MCF 10A (cell line): ENCODE measurements around the gene PCDHB1. TPM values are rescaled to one million over a fixed set of nuclear protein-coding genes. Genes with fewer than 3 reads are reported as not detected.

Experiments used
- BruUV-seq: library from RNA; stranded (reverse); fragments of 400-500 nt; replicated peaks from 2 replicates; lab custom pipeline; 2021; lab: Mats Ljungman, UMichigan
- CTCF ChIA-PET: fragments of 300-600 bp; sonication (Branson Sonifier 250); formaldehyde crosslinking; extraction: SDS; loops from one replicate; lab custom pipeline; 2021; ENCODE audit warnings: antibody characterized with exemption, inconsistent platforms; lab: Yijun Ruan, JAX
- POLR2A ChIA-PET: fragments of 300-600, 350-650 bp; sonication (Branson Sonifier 250); formaldehyde crosslinking; extraction: SDS; loops from one replicate; lab custom pipeline; 2020; ENCODE audit warnings: antibody characterized with exemption, inconsistent platforms; lab: Yijun Ruan, JAX
- DNase-seq: peaks from one replicate; pipeline ENCODE4 v3.0.0-alpha.2; 2018; ENCODE audit not compliant: unreplicated experiment
- H3K27ac Mint-ChIP-seq: one replicate; pipeline ENCODE4 v1.8.0; 2022; ENCODE audit warnings: mild to moderate bottlenecking, low read depth, mixed read lengths; ENCODE audit not compliant: unreplicated experiment
- H3K27me3 Mint-ChIP-seq: one replicate; pipeline ENCODE4 v1.8.0; 2022; ENCODE audit warnings: mixed read lengths; ENCODE audit not compliant: insufficient read depth, unreplicated experiment
- H3K36me3 Mint-ChIP-seq: one replicate; pipeline ENCODE4 v1.8.0; 2022; ENCODE audit warnings: mild to moderate bottlenecking, moderate library complexity, mixed read lengths; ENCODE audit not compliant: insufficient read depth, unreplicated experiment
- H3K4me1 Mint-ChIP-seq: one replicate; pipeline ENCODE4 v1.8.0; 2022; ENCODE audit warnings: mixed read lengths; ENCODE audit not compliant: insufficient read depth, unreplicated experiment
- H3K4me3 Mint-ChIP-seq: one replicate; pipeline ENCODE4 v1.8.0; 2022; ENCODE audit warnings: mild to moderate bottlenecking, moderate library complexity, mixed read lengths; ENCODE audit not compliant: unreplicated experiment
- H3K9me3 Mint-ChIP-seq: one replicate; pipeline ENCODE4 v1.8.0; 2022; ENCODE audit warnings: mixed read lengths; ENCODE audit not compliant: unreplicated experiment
- CTCF ChIP-seq: fragments of 200-600 bp; IDR thresholded peaks from one replicate; pipeline ENCODE4 v1.8.0; 2022; ENCODE audit warnings: antibody characterized with exemption, mild to moderate bottlenecking; ENCODE audit not compliant: unreplicated experiment
- intact Hi-C: fragments of 100-400 bp; cut with micrococcal nuclease; formaldehyde crosslinking; loops from 2 replicates; pipeline ENCODE4 v1.14.1; 2022
- total RNA-seq: library from RNA; stranded (reverse); gene quantifications from 2 replicates; pipeline ENCODE4 v1.2.3, GENCODE V29; 2022

Gene PCDHB1
- total RNA-seq, 1 experiment from 2014 or later = not detected

DNA sequence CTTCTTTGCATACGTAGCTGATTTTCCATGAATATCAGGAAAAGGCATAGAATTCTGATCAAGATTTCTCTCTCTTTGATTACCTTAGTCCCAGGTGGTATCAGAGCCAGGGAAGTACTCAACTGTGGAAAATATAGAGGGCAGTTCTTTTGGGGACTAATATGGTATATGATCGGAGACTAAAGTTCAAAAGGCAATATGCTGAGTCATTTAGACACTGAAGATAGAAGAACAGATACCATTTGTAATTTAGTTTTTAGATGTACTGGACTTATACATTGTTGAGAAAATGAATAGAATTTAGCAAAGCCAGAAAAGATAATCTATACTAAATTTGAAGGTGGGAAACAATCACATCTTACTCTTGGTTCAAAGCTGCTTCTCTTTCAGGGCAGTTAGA, 54.2 kb downstream of the PCDHB1 start:
- Mint-ChIP-seq H3K4me1 (no peaks in the 10 kb centered on the region), H3K27ac (no peak overlapping the region), H3K36me3 (no peaks in the 10 kb centered on the region), H3K4me3 (no peak overlapping the region), H3K27me3 (no peaks in the 10 kb centered on the region), H3K9me3 (peaks cover 4% of the 10 kb centered on the region)
- no TSS peak for BruUV-seq
- DNase-seq = no peak
- ChIA-PET POLR2A (interaction anchor here (1.0 kb wide), 1 partner anchor 28 kb away, joined by 3 read pairs; no protein-coding TSS in a partner anchor), CTCF (no interaction called here)
- intact Hi-C loops = no loop called here
- TF ChIP-seq CTCF = no peak

Other genes with a start within 250 kb of the PCDHB1 start
- 0.16 and 0.49 TPM in 2 replicates for gene PCDHA4, start 244.3 kb upstream of the PCDHB1 start, total RNA-seq
- gene PCDHA5, start 229.8 kb upstream of the PCDHB1 start, total RNA-seq = 0.12 and 0.22 TPM in 2 replicates
- 1.0 and 1.5 TPM in 2 replicates for gene PCDHA6, start 223.4 kb upstream of the PCDHB1 start, total RNA-seq
- gene PCDHA7, start 217.1 kb upstream of the PCDHB1 start, total RNA-seq = 0.40 and 0.69 TPM in 2 replicates
- 0.25 TPM in 1 of 2 replicates, not detected in the other for gene PCDHA8, start 210.2 kb upstream of the PCDHB1 start, total RNA-seq
- 0.25 and 0.28 TPM in 2 replicates for gene PCDHA9, start 203.0 kb upstream of the PCDHB1 start, total RNA-seq
- 0.15 and 0.16 TPM in 2 replicates for gene PCDHA10, start 195.5 kb upstream of the PCDHB1 start, total RNA-seq
- gene PCDHA11, start 182.4 kb upstream of the PCDHB1 start, total RNA-seq = 0.27 and 0.49 TPM in 2 replicates
- 6.1 and 9.6 TPM in 2 replicates for gene PCDHA12, start 176.1 kb upstream of the PCDHB1 start, total RNA-seq
- gene PCDHA13, start 169.2 kb upstream of the PCDHB1 start, total RNA-seq = 0.33 and 0.74 TPM in 2 replicates
- gene PCDHAC1, start 125.1 kb upstream of the PCDHB1 start, total RNA-seq = 17.2 and 26.3 TPM in 2 replicates
- gene PCDHAC2, start 84.9 kb upstream of the PCDHB1 start, total RNA-seq = 9.3 and 12.3 TPM in 2 replicates
- 2.4 and 2.6 TPM in 2 replicates for gene PCDHB2, start 43.2 kb downstream of the PCDHB1 start, total RNA-seq
- 0.42 and 0.49 TPM in 2 replicates for gene PCDHB3, start 49.1 kb downstream of the PCDHB1 start, total RNA-seq
- 0.44 and 1.3 TPM in 2 replicates for gene PCDHB4, start 70.4 kb downstream of the PCDHB1 start, total RNA-seq
- 1.2 and 1.7 TPM in 2 replicates for gene PCDHB5, start 83.8 kb downstream of the PCDHB1 start, total RNA-seq
- gene PCDHB6, start 98.7 kb downstream of the PCDHB1 start, total RNA-seq = 0.19 and 0.22 TPM in 2 replicates
- gene PCDHB7, start 121.3 kb downstream of the PCDHB1 start, total RNA-seq = 0.28 and 0.29 TPM in 2 replicates
- gene PCDHB8, start 126.4 kb downstream of the PCDHB1 start, total RNA-seq = 0.34 TPM in 1 of 2 replicates, not detected in the other
- gene PCDHB16, start 131.0 kb downstream of the PCDHB1 start, total RNA-seq = 1.8 and 2.5 TPM in 2 replicates
- gene PCDHB9, start 135.8 kb downstream of the PCDHB1 start, total RNA-seq = 1.0 and 1.8 TPM in 2 replicates
- gene PCDHB10, start 141.0 kb downstream of the PCDHB1 start, total RNA-seq = 1.2 and 1.4 TPM in 2 replicates
- 0.75 and 1.3 TPM in 2 replicates for gene PCDHB11, start 148.3 kb downstream of the PCDHB1 start, total RNA-seq
- gene PCDHB12, start 157.3 kb downstream of the PCDHB1 start, total RNA-seq = 1.6 and 2.3 TPM in 2 replicates
- 3.5 and 4.7 TPM in 2 replicates for gene PCDHB13, start 162.5 kb downstream of the PCDHB1 start, total RNA-seq
- 4.7 and 6.2 TPM in 2 replicates for gene PCDHB14, start 172.0 kb downstream of the PCDHB1 start, total RNA-seq
- gene PCDHB15, start 194.0 kb downstream of the PCDHB1 start, total RNA-seq = 0.91 and 1.2 TPM in 2 replicates